Midbrain (tissue), 1 donor: ENCODE data around the gene TMEM139.
"Not testable (repeated sequence)": the region's sequence is repeated elsewhere in the genome, so short reads cannot be mapped to it uniquely, and the experiment has no call there.

Source experiments
- DNase-seq: peaks from one replicate; lab custom pipeline; 2025; lab: John Stamatoyannopoulos, UW

The TMEM139 gene

DNA sequence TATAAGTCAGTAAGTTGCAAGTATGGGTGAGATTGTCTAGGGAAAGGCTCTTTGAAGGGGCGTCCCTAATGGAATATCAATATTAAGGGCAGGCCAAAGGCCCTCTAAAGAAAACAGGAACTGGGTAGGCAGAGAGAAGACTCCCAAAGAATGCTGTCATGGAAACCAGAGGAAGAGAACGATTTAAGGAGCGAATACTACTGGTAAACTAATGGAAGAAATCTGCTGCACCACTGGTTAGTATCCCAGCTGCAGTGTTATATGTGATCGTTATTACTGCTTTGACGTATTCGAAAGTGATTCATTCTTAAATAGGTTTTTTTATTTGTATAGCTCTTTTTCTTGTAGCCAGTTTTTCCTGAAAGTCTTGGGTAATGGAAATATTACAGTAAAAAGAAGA, 4.7 kb downstream of the TMEM139 start:
- no peak for DNase-seq

DNA sequence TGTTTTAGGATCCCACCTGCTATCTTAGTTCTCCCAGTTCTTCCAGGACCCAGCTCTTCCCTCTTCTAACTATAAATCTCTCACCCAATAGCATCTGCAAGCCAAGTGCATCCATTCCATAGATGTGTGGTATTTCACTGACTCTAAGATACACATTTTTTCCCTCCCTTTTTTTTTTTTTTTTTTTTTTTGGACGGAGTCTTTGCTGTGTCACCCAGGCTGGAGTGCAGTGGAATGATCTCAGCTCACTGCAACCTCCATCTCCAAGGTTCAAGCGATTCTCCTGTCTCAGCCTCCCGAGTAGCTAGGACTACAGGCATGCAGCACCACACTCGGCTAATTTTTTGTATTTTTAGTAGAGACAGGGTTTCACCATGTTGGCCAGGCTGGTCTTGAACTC, 5.1 kb downstream of the TMEM139 start:
- DNase-seq = not testable (repeated sequence)

DNA sequence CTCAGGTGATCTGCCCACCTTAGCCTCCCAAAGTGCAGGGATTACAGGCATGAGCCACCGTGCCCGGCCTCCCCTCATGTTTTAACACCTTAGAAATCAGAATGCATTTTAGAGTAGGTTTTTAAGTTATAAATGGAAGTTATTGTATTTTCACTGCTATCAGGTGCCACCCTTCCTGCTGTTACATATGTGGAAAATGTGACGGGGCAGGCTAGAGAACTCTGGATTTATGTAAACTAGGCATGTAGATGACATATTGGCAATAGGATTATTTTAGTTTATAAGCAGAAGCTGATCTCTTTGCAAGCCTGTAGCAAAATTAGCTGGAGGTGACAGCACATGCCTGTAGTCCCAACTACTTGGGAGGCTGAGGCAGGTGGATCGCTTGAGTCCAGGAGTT, 5.5 kb downstream of the TMEM139 start:
- DNase-seq = no peak

DNA sequence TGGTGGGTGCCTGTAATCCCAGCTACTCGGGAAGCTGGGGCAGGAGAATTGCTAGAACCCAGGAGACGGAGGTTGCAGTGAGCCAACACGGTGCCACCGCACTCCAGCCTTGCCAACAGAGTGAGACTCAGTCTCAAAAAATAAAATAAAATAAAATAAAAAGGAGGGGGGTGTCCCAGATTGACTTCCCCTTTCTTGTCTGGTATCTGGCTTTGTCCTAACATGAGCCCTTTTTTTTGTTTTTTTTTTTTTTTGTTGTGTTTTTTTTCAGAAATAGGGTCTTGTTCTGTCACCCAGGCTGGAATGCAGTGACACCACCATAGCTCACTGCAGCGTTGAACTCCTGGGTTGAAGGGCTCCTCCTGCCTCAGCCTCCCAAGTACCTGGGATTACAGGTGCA, 8.1 kb downstream of the TMEM139 start:
- DNase-seq = no peak

DNA sequence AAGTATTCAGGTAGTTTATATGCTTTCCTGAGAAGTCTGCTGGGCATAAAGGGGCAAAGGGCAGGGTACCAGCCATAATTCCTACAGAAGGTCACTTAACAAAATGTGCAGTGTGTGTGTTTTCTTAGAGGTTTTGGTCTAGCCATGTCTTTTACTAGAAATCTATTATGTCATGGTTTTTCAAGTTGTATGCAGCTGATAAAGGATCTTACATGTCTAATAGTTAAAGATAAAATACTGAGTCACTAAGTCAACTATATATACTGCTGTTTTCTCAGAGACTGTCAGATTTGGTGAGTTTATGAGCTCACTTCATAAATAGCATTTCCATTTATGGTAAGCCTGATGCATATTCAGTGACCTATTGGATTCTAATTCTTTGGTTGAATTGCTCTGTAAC, 11.1 kb downstream of the TMEM139 start:
- no peak for DNase-seq

DNA sequence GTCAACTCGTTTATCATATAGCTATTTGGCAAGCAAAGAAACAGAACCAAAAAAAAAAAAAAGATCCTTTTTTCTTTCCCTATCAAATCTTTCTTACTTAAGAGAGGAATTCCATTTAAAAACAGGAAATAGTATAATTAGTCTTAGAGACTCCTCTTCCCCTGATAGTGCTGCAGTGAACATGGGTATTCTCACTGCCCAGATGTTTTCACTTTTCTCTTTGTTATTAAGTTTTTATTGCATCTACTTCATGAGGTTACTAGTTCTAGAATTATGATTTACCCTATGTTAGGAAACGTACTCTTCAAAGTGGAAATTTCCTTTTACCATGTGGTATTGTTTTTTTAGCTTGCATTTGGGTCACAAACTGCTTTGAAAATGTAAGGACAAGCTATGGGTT, 11.9 kb downstream of the TMEM139 start:
- no peak for DNase-seq

DNA sequence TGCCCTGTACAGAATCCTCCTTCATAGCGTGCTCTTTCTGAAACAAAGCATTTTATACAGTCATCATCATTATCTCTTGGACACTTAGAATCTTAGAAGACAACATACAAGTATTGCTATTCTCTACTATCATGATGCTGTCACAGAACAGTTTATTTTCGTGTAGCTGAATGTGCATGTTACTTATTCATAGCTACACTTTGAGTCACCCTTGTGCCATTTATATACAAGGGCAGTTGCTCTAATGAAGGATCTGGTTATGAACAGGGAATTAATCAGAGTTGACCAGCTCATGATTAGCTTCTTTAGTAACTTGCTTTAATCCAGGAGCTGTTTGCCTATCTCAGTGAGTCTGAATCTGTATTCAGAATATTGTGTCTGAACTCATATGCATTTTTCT, 14.6 kb downstream of the TMEM139 start:
- no peak for DNase-seq

DNA sequence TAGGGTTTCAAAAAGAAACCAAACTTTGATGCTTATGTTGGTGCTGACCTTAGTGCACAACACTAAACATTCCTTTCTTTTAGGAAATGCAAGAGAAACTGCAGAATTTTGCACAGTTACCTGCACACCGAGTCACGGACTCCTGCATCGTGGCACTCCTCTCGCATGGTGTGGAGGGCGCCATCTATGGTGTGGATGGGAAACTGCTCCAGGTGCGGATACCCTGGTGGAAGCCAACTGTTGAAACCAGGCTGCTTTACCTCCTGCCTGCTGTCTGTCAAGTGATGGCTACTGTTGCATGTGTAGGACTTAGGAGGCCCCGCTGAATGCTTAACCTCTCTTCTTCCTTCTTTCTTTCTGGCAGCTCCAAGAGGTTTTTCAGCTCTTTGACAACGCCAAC, 15.1 kb downstream of the TMEM139 start:
- DNase-seq = no peak

DNA sequence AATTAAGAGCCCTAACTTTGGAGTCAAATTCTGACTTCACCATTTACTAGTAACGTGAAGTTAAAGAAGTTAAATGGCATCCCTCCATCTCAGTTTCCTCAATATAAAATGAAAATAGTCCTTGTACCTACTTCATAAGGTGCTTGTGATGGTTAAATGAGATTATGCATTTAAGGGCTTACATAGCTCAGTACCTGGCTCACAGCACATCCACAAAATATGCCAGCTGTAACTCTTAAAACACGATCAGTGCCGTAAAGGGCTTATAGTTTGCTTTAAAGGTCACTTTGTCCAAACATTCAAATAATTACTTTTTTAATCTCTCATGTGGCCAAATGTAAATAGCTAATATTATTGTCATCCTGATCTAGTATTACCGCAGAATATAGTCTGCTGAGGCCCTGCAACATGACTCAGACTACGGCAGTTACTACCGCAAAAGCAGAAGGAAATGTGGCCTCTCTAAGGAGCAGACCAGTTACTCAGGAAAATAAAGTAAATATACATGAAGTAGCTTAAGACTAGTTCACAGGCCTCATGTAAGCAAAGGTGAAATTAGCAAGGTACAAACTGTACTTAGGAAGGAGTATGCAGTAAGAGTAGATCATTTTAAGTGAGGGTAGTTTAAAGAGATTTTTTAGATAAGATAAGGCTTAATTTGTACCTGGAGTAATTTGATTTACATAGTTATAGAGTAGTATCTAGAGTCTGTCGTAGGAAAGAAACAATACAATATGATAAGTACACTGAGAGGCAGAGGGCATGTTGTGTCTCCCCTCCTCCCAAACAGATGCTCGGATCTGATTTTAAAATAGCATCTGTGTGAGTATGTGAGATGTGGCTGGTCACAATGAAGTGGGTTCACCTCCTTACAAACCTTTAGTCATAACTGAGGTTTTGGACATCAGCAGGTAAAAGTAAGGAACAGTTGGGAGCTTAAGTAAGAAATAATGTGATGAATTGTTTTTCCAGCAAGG, 16.5 kb downstream of the TMEM139 start:
- no peak for DNase-seq

DNA sequence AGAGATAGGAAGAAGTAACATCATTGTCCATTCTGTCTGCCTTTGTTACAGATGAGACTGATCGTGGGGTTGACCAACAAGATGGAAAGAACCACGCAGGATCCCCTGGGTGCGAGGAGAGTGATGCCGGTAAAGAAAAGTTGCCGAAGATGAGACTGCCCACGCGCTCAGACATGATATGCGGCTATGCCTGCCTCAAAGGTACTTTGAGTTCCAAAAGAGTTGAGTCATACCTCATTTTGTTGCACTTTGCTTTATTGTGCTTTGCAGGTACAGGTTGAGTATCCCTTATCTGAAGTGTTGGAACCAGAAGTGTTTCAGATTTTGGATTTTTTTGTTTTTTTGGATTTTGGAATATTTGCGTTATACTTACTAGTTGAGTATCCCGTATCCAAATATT, 19.0 kb downstream of the TMEM139 start:
- DNase-seq = no peak

DNA sequence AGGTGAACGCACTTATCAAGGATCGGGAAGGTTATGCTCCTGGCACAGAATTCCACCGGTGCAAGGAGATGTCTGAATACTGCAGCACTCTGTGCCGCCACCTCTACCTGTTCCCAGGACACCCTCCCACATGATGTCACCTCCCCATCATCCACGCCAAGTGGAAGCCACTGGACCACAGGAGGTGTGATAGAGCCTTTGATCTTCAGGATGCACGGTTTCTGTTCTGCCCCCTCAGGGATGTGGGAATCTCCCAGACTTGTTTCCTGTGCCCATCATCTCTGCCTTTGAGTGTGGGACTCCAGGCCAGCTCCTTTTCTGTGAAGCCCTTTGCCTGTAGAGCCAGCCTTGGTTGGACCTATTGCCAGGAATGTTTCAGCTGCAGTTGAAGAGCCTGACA, 20.2 kb downstream of the TMEM139 start:
- no peak for DNase-seq

DNA sequence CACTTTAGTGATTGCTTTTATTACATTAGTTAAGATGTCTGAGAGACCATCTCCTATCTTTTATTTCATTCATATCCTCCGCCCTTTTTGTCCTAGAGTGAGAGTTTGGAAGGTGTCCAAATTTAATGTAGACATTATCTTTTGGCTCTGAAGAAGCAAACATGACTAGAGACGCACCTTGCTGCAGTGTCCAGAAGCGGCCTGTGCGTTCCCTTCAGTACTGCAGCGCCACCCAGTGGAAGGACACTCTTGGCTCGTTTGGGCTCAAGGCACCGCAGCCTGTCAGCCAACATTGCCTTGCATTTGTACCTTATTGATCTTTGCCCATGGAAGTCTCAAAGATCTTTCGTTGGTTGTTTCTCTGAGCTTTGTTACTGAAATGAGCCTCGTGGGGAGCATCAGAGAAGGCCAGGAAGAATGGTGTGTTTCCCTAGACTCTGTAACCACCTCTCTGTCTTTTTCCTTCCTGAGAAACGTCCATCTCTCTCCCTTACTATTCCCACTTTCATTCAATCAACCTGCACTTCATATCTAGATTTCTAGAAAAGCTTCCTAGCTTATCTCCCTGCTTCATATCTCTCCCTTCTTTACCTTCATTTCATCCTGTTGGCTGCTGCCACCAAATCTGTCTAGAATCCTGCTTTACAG, 20.8 kb downstream of the TMEM139 start:
- DNase-seq = peak; percentile 71

DNA sequence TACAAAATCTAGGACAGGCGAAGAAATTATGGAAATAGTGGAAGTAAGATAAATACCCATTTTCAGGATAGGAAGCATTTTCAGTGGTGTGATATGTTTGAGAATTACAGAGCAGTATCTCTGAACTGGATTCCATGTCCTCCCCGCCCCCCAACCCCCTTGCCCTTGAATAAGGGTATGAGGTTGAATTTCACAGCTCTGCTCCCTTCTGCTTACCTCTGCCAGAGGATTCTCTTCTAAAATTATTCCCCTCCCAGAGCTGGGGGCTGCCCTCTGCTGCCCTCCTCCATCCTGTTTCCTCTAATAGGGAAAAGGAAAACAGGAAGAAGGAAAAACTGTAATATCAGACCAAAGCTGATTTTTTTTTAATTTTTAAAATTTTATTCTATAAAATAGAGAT, 23.9 kb downstream of the TMEM139 start:
- no peak for DNase-seq

DNA sequence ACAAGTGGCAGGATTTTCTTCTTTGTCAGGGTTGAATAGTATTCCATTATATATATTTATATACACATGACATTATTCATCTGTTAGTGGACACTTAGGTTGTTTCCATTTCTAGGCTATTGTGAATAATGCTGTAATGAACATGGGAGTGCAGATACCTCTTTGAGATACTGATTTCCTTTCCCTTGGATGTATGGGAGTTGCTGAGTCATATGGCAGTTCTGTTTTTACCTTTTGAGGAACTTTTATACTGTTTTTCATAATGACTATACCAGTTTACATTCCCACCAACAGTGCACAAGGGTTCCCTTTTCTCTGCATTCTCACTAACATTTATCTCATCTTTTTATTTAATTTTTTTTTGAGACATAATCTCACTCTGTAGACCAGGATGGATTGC, 29.4 kb downstream of the TMEM139 start:
- no peak for DNase-seq

DNA sequence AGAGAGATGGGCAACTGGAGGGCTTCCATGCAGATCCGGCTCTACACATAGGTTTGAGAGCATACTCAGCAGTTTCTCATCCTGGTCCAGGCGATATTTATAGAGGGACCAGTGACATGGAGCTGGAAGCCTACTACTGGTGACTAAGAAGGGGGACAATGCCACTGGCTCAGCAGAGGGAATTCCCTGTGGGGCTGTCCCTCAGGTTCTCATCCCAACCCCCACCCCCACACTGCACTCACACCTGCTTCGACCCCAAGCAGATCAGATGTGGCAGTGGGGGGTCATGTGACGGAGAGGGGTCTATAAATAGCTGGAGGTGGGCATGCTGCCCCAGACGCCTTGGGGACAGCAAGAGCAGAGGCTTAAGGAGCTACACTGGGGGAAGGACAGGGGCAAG, 31.0 kb downstream of the TMEM139 start, which contains the start of gene CLCN1:
CLCN1 (plus strand) TSS at position 336 of the 400 bp plus-strand sequence. CDS start 102 bp downstream, outside the sequence.
- no peak for DNase-seq

DNA sequence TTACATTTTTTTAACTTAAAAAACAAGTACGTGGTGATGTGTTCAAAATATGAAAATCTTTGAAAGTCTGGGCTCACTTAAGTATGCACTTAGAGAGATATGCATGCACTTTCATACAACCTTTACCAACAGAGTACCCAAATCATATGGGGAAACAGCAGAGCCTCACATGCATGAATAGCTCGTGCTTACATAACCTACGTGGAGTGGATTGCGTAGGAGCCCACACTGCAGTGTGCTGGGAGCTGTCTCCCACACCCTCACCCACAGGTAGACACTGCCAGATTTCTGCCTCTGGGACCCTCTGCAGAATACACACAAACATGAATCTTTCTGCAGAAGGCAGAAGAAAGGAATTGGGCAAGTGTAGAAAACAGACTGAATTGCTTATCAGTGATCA, 31.7 kb downstream of the TMEM139 start:
- DNase-seq = no peak

DNA sequence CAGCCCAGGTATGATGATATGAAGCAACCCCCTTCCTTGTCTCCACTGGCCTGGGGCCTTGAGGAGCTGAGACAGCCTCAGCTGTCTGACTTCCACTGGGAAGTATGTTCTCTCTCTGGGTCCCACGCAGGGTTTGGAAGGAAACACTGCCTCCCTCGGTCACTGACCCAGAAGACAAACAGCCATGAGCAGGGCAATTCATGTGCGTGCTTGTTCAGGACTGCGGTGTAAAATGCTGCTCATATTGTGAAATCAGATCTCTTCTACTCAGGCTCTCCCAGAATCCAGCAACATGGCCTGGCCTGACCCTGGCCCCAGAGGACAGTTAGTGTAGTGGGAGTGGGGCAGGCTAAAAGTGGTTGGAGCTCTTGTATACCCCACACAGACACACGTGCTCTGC, 33.9 kb downstream of the TMEM139 start:
- no peak for DNase-seq

DNA sequence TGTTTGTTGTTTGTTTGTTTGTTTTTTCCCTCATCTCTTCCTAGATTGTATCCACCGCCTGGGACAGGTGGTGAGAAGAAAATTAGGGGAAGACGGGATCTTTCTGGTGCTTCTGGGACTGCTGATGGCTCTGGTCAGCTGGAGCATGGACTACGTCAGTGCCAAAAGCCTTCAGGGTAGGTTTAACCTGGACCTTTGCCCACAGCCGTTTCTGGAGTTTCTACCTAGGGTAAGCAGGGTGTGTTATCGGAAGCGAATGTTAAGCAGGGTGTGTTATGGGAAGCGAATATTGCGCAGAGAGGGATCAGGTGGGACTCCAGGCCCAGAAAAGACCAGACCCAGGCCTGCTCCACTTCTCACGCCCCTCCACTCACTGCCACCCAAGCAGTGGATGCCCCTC, 35.9 kb downstream of the TMEM139 start:
- no peak for DNase-seq

DNA sequence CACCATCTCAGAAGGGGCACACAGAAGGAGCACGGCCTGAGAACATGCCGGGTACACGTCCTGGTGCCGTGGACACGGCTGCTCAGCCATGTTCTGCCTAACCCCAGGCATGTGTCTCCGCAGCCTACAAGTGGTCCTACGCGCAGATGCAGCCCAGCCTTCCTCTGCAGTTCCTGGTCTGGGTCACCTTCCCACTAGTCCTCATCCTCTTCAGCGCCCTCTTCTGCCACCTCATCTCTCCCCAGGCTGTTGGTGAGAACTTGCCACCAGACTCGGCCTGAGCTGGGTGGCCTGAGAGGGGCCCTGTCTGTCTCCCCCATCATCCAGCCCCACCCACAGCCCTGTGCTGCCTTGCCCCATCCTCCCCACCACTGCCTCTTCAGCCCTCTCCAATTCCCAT, 36.5 kb downstream of the TMEM139 start:
- no peak for DNase-seq

DNA sequence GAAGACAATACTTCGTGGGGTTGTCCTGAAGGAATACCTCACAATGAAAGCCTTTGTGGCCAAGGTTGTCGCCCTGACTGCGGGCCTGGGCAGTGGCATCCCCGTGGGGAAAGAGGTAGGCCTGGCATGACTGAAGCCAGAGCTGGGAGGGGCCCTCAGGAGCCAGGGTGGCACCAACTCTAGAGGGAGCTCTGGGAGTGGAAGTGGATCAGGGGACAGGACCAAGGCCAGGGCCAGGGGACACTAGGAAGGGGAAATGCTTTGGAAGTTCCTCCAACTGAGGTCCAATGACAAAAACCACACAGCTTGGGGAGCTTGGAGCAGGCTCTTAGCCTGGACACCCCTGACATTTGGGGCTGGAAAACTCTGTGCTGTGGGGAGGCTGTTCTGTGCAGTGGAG, 37.0 kb downstream of the TMEM139 start:
- DNase-seq = no peak

DNA sequence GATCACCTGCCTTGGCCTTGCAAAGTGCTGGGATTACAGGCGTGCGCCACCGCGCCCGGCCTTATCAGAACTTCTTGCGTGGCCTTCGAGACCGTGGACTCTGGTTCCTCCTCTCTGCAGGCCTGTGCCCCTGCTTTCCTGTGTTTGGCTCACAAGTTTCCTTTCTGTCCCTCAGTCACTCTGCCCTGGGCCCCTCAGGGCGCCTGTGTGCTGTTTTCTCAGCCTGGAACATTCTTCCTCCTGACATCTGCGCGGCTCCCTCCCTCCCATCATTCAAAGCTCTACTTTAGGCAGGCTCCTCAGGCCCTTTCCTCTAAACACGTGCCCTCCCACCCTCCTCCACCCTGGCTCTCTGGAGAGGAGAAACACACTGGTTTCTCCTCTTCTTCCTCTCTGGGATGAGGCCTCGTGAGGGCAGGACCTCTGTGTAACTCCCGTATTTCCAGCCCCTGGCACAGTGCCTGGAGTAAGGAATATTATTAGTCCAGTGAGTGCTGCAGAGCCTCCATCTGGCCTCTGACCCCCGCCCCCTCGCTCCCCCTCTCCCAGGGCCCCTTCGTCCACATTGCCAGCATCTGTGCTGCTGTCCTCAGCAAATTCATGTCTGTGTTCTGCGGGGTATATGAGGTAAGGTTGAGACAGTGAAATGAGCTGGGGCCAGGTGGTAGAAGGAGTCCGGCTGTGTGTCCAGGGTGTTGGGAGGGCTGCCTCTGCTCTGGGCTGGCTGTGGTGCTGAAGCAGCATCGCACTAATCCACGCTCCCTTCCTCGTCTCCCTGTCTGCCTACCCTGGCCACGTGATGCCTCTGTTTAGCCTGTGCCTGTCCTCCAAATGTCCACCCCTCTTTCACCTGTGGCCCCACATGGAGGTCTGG, 38.2 kb downstream of the TMEM139 start:
- no peak for DNase-seq

DNA sequence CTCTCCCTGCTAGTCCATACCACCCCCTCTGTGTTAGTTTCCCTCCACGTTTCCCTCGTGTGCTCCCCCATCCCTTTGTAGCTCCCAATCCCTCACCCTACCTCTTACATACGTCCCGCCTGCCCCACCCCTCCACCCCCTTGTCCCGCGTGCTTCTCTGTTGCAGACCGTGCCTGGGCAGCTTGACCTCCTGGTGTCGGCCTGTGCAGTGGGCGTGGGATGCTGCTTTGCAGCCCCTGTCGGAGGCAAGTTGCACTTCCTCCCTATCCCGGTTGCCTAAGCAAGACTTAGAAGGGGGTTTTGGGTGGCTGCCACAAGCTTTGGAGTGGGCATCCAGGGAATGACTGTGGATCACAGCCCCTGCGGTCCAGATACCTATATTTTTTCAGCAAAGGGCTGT, 38.9 kb downstream of the TMEM139 start:
- no peak for DNase-seq
